Suppressor macrophage (primary cell): ENCODE data around the gene ELOVL2.
"Not testable (repeated sequence)": the region's sequence is repeated elsewhere in the genome, so short reads cannot be mapped to it uniquely, and the experiment has no call there.

ENCODE experiments used
- DNase-seq, 4 experiments: peaks; one replicate each; pipeline ENCODE4 v3.0.0-alpha.2; 2020 to 2022
- total RNA-seq, 17 experiments: gene quantifications; one replicate each; lab custom pipeline; 2026; ENCODE audit warnings: mixed read lengths in 6 of 17, inconsistent platforms in 3 of 17; lab: John Stamatoyannopoulos, UW

ELOVL2 gene, protein sequence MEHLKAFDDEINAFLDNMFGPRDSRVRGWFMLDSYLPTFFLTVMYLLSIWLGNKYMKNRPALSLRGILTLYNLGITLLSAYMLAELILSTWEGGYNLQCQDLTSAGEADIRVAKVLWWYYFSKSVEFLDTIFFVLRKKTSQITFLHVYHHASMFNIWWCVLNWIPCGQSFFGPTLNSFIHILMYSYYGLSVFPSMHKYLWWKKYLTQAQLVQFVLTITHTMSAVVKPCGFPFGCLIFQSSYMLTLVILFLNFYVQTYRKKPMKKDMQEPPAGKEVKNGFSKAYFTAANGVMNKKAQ
- 0 to 2.2 (median 0) reads per million in 17 experiments for total RNA-seq

DNA sequence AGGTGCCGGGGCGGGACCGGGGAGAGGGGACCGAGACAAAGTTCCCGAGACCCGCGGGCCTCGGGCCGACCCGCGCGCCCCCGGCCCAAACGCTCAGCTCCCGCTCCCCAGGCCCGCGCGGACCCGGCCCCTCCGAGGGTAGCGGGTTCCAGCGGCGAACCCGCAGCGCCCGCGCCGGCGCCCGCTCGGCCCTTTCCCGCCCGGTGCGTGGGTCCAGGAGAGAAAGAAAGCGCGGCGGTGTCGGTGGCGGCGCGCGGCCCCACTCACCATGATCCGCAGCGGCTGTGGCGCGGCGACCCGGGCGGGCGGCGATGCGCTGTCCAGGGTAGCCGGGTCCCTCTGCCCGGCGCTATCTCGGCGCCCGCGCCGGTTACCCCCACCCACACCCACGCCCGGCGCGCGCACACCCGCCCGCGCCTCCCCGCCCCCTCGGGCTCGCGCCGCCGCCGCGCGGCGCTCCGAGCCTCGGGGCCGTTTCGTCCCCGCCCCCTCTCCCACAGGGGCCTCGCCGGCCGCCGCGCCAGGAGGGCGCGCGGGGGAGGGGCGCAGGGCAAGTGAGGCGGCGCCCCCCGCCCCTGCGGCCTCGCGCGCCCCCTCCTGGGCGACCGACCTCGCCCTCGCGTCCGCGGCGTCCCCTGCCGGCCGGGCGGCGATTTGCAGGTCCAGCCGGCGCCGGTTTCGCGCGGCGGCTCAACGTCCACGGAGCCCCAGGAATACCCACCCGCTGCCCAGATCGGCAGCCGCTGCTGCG is at the start of gene ELOVL2:
ELOVL2 (minus strand) TSS at position 345 of the 751 bp plus-strand sequence; CDS start at position 270, 75 bp downstream.
- peak; percentile 23 to 63 (median 50) for DNase-seq

DNA sequence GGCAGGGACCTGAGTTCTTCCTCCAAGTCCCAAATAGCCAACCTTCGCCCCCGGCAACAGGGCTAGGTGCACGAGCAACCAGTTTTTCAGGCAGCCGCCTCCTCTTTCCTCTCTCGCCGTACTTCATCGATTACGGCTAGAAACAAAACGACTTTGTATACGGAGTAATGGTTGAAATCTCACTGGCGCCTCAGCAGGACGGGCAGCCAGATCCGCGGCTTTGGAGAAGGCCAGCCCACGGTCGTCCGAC is 49.2 kb upstream of the ELOVL2 start:
- no peak for DNase-seq

DNA sequence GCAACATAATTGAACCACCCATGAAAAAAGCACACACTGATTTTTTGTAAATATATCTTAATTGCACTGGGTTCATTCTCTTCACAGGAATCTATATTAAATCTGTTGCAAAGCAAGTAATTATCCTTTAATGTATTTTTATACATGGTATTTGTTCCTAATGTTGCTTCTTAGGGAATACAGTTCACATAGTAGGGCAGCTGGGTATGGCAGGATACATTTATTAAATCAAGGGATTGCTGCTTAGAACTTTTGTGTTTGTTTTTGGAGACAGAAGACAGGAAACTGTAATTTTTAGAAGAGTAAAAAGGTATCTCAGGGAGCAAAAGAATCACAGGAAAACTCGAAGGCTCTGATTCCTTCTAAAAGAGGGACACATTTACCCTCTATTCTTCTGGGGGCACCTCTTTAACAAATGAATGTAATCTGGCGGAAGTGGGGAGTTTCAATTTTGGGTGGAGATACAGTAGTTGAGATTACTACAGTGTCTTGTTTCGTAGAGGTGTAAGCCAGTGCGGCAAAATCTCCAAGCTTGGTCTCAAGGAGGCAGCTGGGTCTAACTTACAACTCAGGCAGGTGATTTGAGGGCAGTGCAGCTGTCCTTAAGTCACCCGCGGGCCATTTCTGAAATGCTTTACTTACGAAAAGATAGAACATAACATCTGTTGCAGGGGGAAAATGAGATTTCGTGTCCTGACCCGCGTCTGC is 48.7 kb upstream of the ELOVL2 start:
- peak in 2 of 4 experiments; percentile 28 to 40 for DNase-seq

GRCh38 chr6:11091141-11091540 is 47.0 kb upstream of the ELOVL2 start:
- DNase-seq = peak in 3 of 4 experiments; percentile 23 to 60 (median 54)

DNA sequence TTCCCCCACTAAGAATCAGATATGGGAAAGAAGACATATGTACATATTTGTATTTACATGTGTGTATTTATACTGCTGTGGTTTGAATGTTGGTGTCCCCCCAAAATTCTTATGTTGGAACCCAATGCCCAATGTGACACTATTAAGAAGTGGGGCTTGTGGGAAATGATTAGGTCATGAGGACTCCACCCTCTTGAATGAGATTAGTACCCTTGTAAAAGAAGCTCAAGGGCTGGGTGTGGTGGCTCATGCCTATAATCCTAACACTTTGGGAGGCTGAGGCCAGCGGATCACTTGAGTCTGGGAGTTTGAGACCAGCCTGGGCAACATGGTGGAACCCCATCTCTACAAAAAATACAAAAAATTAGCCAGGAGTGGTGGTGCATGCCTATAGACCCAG is 45.6 kb upstream of the ELOVL2 start:
- DNase-seq = no peak

DNA sequence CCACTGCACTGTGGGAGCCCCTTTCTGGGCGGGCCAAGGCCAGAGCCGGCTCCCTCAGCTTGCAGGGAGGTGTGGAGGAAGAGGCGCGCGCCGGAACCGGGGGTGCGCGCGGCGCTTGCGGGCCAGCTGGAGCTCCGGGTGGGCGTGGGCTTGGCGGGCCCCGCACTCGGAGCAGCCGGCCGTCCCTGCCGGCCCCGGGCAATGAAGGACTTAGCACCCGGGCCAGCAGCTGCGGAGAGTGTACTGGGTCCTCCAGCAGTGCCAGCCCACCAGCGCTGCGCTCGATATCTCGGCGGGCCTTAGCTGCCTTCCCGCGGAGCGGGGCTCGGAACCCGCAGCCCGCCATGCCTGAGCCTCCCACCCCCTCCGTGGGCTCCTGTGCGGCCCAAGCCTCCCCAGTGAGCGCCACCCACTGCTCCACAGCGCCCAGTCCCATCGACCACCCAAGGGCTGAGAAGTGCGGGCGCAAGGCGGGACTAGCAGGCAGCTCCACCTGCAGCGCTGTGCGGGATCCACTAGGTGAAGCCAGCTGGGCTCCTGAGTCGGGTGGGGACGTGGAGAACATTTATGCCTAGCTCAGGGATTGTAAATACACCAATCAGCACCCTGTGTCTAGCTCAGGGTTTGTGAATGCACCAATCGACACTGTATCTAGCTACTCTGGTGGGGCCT is 43.2 kb upstream of the ELOVL2 start:
- not testable (repeated sequence) for DNase-seq

GRCh38 chr6:11085758-11086435 is 41.8 kb upstream of the ELOVL2 start:
- no peak for DNase-seq

GRCh38 chr6:11083956-11084355 is 39.9 kb upstream of the ELOVL2 start:
- no peak for DNase-seq

- DNase-seq = no peak
Observed at GRCh38 chr6:11083491-11083890, 39.4 kb upstream of the ELOVL2 start.

DNA sequence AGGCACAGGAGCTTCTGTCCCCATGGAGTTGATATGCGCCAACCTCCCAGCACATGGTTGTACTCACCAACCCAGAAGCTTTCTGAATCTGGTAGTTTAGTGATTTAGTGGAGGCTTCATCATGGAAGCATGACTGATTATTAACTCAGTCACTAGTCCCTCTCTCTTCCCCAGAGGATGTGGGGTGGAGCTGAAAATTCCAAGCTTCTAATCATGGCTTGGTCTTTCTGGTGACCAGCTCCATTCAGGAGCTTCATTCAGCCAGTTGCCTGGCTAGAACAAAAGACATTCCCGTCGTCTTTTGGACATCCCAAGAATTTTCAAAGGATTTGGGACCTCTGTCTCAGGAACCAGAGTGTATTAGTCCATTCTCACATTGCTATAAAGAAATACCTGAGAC is 36.2 kb upstream of the ELOVL2 start:
- no peak for DNase-seq

DNA sequence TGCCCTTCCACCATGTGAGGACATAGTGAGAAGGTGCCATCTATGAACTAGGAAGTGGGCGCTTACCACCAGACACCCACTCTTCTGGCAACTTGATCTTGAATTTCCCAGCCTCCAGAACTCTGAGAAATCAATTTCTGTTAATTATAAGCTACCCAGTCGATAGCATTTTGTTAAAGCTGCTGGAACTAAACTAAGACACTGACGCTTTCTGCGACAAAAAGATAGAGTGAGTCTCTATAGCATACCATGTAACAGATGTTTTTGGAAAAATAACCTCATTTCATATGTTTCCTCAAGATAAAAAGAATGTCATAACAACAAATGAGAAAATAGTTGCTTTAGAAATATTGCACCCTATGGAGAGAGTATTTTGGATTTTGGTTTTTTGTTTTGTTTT is 34.2 kb upstream of the ELOVL2 start:
- DNase-seq = no peak

DNA sequence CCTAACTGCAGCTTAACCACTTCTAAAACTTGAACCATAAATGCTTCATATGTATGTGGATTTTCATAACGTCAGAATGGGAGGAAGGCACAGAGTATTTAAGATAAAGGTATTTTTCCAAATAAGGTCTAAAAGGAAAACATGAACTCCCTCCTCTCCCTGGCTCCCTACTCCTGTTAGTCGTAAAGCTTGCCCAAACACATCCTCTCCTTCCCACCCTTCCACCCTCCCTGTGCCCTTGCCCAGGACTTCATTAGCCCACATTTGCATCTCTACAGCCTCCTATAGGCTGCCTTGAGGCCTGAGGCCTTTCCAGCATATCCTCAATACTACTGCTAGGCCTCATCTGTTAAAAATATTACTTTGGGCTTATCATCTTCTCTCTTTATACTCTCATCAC is 32.4 kb upstream of the ELOVL2 start:
- DNase-seq = no peak

DNA sequence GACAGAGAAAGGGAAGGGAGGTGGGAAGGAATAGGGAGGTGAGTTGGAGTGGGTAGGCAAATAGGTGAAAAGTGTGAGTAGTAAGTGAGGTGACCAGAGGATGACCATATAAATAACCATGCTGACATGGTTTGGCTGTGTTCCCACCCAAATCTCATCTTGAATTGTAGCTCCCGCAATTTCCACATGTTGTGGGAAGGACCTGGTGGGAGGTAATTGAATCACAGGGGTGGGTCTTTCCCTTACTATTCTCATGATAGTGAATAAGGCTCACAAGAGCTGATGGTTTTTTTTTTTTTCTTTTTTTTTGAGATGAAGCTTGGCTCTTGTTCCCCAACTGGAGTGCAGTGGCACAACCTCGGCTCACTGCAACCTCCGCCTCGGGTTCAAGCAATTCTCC is 28.0 kb upstream of the ELOVL2 start:
- DNase-seq = peak; percentile 13 to 61 (median 29)

- peak in 1 of 4 experiments; percentile 9 for DNase-seq
Observed at GRCh38 chr6:11069760-11070159, 25.7 kb upstream of the ELOVL2 start.

GRCh38 chr6:11067348-11067747 is 23.2 kb upstream of the ELOVL2 start:
- no peak for DNase-seq

DNA sequence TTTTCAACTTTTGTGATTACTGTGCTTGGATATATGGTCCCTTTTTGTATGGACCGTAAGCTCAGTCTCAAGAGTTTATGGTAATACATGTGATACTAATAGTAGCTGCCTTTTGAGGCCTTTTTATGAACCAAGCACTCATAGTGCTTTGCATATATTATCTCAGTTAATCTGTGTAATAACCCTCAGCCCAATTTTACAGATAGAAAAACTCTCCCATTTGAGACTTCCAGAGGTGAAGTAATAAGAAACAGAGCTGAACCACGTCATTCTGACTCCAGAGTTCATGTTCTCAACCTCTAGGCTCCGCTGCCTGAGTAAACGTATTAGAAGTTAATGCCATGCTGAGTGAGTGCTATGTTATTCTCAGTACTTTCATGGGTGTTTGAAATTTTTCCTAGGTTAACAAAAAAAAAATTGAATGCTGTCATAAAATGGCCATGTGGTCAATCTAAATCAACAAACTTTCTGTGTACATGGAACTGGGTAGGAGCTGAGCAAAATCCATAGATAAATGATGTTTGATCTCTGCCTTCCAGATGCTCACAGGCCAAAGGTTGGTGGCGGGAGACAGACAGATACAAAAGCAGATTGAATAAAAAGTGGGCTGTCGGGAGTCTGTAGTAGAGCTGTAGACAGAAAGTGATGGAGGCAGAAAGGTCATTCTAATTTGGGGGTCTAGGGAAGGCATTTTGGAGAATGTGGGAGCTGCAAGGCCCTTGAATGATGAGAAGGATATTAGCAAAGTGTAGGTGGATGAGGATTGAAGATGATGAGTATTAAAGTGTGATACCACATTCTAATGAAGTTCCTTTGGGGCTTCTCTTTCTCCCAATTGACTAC is 22.6 kb upstream of the ELOVL2 start:
- DNase-seq = no peak

- DNase-seq = peak in 3 of 4 experiments; percentile 19 to 28 (median 23)
Observed at GRCh38 chr6:11065436-11066202, 21.5 kb upstream of the ELOVL2 start.

DNA sequence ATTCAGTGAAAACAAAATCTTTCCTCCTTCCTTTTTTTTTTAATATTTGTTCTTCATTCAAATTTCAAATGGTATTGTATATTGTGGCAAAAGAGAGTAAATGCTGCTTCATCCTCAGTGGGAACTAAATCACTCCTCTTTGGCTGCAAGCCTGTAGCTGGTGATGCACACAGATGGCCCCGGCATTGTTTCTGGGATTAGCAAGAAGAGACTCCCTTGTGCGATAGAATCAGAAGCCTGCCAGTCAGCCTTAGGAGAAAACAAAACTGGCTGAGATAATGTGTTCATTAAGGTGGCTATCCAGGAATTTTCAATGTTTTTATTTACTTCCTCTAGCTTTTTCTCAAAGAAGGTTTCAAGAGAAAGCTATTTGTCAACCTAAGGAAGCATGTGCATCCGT is 20.7 kb upstream of the ELOVL2 start:
- no peak for DNase-seq

- no peak for DNase-seq
Observed at GRCh38 chr6:11062715-11063114, 18.6 kb upstream of the ELOVL2 start.

- no peak for DNase-seq
Observed at GRCh38 chr6:11062083-11062482, 18.0 kb upstream of the ELOVL2 start.

DNA sequence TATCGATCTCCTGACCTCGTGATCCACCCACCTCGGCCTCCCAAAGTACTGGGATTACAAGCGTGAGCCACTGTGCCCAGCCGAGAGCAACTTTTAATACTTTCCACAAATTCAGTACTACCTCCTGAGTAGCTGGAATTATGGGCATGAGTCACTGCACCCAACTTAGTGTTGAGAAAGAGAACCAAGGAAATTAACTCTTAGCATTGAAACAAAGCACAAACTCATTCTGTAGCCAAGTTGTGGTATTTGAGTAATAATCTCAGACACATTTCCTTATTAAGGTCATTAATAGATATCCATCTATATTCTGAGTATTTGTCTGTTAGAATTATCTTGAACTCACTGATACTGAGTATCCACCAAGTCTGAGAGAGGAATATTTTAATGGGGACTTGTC is 14.3 kb upstream of the ELOVL2 start:
- no peak for DNase-seq
